Measurements from ENCODE around the gene NEK8.
A peak's percentile ranks its signal among the peaks of the same experiment; 100 is the strongest.
"Not testable (repeated sequence)": the region's sequence is repeated elsewhere in the genome, so short reads cannot be mapped to it uniquely, and the experiment has no call there.

DNA sequence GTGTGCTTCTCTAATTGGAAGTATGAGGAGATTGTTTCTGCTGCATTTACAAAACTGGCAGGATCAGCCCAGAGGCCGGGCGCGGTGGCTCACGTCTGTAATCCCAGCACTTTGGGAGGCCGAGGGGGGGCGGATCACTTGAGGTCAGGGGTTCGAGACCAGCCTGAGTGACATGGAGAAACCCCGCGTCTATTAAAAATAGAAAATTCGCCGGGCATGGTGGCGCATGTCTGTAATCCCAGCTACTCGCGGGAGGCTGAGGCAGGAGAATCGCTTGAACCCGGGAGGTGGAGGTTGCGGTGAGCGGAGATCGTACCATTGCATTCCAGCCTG is 7.6 kb upstream of the NEK8 start:
- peak in 1 of 4 experiments; percentile 4 for TF ChIP-seq CTCF (IDR thresholded peaks at IDR 0.05)
- not testable (repeated sequence) for TF ChIP-seq EP300 (IDR thresholded peaks at IDR 0.05)
